Activated T-cell treated with anti-CD3 and anti-CD28 coated beads, Interleukin-2, amount 50 U/mL, for 1 hour (primary cell): Measurements from ENCODE around the gene PPP3CA.

Experiments used
- DNase-seq: peaks from one replicate; pipeline ENCODE4 v3.0.0-alpha.2; 2020

The PPP3CA gene

DNA sequence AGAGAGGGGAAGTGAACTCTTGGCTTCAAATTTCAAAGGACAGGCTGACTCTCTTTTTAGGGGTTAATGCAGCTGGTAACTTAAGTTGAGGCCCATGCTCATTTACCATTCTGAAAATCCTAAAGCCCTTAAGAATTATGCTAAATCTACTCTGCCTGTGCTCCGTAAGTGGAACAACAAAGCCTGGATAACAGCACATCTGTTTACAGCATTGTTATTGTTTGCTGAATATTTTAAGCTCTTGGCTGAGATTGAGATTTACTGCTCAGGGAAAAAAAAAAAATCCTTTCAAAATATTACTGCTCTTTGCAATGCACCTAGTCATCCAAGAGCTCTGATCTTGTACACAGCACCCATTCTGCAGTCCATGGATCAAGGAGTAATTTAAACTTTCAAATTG is 17.7 kb downstream of the PPP3CA start:
- no peak for DNase-seq

DNA sequence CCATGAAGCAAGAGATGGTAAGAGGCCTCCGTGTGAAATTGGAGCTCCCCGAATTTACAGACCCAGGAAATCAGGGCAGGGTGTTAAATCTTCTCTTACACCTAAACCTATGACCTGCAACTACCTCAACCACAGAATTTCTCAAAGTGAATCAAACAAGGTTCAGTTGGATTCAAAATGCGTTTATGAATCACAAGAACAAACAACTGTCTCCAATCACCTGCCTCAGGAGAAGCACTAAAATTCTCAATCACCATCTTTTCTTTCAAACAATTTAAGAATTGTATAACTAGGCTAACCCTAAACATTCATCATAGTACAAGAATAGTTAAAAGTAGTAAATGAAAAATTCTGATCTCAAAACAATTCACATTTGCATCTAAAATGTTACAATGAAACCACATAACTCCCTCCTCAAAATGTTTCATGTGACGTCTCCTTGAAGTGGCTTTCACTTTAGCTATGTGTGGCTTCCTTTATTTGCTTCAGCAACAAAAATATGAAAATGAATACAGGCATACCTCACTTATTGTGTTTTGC is 19.2 kb downstream of the PPP3CA start:
- no peak for DNase-seq

DNA sequence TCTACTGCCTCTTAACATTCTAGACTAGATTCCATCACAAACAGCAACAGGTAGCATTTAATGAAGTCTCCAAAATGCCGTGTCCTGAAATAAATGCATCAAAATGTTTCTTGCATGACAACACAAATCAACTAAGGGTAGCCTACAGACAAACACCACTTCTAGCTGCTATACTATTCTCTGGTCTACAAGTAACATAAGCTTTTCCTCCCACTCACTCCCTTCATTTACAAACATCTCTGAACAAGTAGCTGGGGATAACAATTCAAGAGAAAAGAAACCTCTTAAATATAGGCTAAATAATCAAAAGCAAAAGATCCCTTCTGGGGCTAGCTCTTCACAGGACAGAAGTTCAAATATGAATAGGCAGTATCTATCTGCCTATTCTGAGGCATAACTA is 20.8 kb downstream of the PPP3CA start:
- no peak for DNase-seq

DNA sequence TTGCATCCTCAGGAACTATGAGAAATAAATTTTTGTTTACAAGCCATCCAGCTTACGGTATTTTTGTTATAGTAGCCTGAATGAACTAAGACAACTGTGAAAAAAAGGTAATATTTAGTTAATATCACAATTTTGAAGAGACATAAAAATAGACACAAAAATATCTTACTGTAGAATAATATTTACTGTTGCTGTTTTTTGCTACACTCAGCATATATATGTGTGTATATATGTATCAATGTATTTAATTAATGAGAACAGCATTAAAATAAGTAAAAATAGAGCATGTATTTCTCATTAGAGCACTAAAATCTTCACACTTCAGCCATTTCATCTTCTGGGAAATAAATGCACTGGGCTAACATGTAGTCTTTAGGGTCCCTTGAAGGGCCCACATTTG is 24.6 kb downstream of the PPP3CA start:
- DNase-seq: no peak

DNA sequence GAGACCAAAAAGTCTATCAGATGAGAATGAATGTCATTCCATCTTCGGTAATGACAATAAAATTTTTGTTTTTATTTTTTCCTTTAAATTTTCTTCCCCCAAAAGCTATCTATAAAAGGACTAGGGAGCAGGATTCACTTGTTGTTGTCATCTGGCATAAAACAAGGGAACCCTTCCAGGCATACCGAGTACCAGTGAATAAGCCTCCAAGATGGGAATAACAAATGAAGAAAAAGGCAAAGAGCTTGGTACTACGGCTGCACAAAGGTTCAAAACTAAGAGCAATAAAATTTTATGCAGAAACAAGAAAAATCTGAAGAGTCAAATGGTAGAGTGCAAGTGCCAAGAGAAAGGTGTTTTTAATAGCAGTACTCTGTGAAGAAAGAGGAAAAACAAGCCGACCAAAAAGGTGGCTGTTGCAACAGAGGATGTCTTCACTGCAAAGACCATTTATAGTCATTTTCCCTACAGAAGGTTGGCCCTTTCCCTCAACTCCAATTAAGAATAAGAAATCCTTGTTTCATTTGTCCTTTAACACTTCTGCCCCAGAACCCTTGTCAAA is 25.8 kb downstream of the PPP3CA start:
- DNase-seq: no peak

DNA sequence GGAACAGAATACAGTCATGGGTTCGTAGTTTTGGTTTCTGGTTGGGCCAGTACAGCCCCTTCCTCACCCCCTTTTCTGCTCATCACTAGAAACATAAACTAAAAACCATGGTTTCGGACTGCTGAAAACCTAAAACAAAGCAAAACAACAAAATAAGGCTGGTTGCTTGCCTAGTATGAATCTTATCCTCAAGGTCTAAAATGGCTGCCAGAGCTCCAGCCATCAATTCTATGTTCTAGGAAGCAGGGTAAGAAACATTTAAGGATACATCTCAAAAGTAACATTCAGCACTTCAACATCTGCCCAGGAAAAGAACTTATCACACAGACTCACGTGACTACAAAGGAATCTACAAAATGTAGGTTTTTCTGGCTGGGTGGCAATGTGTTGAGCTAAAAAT is 31.5 kb downstream of the PPP3CA start:
- no peak for DNase-seq

DNA sequence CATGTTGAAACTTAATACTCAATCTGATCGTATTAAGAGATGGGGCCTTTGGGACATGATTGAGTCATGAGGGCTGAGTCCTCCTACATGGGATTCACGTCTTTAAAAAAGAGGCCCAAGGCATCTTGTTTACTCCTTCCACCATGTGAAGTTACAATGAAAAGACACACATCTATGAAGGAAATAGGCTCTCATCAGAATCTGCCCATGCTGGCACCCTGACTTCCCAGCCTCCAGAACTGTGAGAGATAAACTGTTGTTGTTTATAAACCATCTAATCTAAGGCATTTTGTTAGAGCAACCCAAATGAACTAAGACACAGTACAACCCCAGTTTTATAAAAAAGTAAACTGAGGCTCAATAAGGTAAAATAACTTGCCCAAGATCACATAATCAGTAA is 32.3 kb downstream of the PPP3CA start:
- DNase-seq: no peak

DNA sequence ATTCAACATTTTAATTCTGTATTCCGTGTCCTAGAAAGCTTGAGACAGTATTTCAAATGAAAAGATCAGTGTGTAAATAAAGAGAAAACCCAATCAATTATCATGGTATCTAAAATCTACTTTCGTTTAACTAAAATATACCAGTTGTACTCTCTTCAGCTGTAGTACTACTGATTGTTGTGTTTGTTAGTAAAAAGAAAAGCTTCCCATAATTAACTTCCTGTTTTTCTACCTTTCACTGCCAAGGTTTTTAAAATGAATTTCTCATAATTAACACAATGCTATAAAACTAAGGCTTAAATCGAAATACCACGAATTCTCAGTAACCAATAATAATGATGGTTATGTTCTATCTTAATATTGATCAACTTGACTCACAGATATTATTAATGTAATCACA is 37.4 kb downstream of the PPP3CA start:
- DNase-seq: no peak

DNA sequence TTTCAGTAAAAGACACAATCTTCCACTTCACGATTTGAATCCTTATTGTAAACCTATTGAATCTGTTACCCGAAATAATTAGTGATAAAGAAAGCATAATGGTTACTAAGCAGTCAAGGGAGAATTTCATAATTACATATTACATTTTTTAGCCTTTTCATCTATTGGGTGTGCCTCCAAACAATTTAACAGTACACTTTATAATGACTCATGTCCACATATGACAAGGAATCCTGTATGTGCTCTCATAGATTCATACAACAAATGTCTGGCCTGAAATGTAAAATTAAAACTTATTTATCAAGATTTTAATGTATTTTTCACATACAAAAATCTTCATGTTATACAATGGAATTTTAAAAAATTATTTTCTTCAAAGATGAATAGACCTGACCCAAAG is 39.4 kb downstream of the PPP3CA start:
- no peak for DNase-seq

DNA sequence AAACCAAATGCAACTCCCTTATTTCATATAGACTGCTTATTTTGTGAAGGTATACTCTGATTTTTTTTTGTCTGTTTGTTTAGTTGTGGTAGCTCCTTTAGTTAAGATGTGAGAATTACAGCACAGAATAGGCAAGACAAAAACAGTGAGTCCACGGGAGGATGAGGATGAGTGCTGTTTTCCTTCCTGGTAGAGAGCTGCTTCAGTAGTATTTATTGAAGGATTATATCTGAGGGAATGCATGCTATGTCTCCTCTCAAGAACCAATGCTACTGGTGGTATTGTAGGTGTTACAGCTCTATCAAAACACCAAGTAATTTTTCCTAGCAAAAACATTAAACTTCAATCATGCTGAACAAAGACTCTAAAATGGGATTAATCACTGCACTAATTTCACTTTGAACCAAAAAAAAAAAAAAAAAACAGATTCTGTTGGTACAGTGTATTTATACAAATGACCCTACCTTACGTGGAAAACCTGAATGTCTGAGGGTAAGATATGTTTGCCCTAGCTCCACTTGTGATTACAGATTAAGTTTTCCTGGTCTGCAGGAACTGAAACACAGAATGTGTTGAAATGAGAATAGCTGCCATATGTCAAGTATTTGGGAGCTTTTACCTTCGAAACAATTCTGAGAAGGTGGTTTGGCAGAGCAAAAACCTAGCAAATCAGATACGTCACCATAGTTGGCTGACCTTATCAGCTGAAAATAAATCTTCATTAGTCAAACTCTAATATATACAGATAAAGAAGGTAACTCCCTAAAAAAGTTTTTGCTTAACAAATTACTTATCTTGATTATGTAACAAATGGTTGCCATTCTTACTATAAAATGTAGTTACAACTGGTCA is 40.3 kb downstream of the PPP3CA start:
- DNase-seq: no peak

DNA sequence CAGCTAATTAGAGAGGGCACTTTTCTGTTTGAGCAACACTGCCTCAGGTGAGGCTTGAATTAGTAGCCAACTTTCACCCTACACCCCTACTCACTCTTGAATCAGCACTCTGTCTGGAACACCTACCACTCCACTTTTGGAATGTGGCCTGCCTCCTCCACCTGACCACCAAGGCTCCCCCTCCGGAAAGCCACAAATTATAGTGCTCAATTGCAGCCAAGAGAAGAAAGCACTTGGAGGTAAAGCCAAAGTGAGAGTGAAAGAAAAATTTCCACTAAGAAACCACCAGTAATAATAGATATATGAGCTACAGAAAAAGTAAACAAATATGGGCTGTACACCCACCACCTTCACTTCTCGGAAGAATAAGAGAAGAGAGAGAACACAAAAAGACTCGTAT is 41.1 kb downstream of the PPP3CA start:
- DNase-seq: no peak

DNA sequence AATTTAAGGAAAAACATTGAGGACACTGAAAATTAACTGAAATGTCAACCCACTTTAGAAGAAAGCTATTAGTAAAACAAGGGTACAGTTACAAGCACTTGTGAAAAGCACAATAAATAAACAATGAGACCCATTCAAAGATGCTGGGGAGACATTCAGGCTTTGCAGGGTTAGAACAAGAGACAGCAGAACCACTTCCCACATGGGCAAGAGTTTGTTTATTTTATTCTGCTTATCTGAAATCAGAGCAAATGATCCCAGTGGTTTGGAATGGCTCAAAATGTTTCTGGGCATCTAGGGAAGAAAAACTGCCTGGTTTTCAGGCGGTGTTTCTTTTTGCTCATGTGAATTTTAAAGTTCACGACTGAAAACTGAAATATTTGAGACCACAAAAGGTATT is 42.4 kb downstream of the PPP3CA start:
- DNase-seq: no peak

DNA sequence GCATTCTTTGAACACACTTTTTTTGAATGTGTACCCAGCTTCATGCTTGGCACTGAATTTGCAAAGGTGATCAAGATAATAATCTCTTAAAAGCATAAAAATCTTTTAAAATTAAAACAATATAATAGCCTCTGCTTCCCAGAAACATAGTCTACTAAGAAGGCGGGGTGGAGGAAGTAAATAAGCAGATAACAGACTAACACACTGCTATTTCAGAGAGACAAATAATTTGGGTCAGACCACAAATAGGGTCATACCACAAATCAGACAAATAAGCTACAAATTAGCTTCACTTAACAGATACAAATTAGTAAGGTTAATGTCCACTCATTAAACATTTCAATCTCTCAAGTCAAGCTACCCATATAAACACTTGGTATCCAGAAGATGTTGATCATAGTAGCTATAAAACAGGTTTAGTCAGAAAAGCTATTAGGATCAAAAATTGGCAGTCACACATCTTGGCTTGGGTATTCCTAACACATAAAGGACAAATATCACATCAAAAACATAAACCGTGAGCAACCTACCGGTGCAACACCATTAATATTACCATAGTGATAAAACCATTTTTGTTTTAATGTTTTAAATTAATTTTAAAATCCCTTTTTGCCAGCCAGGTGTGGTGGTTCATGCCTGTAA is 47.3 kb downstream of the PPP3CA start:
- no peak for DNase-seq

DNA sequence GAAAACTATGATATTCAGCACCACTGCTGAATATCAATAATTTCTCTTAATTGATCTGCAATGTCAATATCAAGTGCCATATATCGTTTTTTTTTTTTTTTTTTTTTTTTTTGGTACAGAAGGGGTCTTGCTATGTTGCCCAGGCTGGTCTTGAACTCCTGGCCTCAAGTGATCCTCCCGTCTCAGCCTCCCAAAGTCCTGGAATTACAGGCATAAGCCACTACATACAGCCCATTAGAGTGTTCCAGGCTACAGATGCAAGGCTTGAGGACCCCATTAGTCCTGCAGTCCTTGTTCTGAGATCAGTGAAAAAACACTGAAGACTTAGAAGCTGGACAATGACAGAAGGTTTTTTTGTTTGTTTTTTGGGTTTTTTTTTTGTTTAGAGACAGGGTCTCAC is 48.3 kb downstream of the PPP3CA start:
- no peak for DNase-seq

DNA sequence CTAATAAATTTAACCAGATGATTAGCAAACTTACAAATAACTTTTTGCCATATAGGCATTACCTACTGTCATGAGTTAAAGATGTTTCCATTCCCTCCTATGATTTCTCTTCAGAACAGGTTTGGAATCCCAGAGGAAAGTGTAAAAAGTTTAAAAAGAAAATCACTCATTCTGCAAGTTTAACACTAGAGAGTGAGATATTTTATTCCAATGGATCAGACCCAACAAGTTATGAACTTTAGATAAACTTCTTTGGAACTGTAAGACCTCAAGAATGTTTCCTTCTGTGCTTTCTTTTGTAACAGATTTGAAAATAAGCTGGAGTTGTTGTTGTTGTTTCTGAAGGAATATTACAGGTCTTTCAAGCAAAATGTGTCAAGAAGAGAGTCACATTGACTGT is 51.6 kb downstream of the PPP3CA start:
- DNase-seq: no peak

DNA sequence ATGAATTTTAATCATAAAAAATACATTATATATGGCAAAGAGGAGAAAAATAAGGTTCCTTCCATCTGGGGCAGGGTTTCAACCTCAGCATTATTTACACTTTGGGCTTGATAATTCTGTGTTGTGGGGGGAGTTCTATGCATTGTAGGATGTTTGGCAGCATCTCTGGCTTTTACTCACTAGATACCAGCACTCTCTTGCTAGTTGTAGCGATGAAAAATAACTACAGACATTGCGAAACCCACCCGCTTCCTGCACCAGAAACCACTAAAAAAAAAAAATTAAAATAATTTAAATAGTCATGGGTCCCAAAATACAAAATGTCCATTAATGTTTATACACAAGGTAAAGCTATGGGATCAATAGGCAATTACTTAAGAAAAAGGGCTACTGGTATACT is 52.7 kb downstream of the PPP3CA start:
- DNase-seq: no peak

DNA sequence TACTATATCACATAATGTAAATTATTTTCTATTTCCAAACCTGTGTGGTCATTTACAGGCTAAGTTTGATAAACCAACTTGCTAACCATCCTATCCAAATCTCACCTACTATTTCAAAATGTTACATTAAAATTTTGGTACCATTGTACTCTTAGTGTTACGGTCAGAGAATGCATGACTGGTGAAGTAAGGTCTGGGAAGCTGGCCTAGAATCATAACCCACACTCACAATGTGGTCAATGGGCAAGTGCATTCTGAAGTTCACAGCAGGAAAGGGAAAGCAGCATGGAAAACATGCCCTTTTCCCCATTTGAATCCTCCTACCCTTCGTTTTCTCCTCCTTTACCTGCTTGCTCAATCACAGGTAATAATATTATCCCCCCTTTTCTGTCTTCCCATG is 54.4 kb downstream of the PPP3CA start:
- DNase-seq: no peak

DNA sequence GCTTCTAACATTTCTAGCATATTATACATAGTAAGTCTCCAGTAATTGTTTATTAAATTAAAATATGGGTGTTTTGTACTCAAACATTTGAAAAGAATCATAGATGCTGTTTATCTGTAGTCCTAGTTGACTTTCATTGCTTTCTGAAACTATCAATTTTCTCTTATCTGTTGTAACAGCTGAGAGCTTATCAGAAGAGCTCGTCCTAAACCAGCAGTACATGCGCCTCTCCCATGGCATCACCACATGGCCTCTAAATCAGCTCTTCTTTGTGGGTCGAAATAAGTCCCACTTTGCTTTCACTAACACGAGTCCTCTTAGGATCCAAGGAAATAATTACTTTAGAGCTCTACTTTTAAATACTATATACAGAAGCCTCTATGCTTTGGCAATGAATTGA is 55.1 kb downstream of the PPP3CA start:
- DNase-seq: no peak

DNA sequence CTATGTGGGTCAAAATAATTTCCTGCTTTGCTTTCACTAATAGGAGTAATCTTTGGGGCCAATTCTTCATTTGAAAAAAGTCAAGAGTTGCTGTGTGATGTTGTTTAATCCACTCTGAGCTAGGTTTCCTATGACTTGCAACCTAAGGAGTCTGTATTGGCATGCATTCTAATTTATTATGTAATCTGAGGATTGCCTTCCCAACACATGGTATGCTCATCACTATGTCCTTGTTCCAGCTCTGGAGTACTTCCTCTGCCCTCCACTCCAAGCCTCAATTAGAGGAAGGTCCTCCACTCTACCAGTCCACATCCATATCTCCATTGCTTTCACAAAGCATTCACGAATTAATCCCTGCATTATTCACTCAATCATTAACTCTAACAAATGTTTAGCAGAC is 56.1 kb downstream of the PPP3CA start:
- DNase-seq: no peak

DNA sequence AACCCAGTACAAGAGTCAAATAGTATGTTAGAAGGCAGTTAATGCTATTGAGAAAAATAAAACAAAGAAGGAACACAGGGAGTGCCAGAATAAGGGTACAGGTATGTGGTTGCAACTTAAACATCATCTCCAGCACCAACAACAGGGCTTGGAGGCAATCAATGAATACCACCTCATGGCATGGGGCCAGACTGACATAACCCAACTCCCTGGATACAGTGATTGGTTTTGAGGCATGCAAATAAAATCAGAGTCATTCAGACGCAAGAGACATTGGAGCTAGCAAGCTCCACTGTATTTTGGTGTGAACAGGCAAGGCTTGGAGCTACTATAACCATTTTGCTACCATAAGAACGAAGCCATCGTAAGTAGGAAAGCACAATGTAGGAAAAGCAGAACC is 56.7 kb downstream of the PPP3CA start:
- no peak for DNase-seq

DNA sequence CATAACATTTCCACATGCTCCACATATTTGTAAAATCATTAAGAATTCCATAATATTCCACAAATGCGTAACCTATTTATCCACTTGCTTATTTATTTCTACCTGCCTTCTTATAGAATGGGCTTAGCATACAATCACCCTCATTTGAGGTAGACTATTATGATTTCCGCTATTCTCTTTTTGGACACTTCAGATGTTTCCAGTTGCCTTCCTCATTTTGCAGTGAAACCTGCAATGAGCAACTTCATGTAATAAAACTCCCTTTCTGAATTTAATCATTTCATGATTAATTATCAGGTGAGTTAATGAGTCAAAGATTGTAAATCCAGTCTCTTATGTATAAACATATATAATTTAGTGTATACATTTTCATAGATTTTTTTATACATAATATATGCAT is 58.0 kb downstream of the PPP3CA start:
- no peak for DNase-seq

DNA sequence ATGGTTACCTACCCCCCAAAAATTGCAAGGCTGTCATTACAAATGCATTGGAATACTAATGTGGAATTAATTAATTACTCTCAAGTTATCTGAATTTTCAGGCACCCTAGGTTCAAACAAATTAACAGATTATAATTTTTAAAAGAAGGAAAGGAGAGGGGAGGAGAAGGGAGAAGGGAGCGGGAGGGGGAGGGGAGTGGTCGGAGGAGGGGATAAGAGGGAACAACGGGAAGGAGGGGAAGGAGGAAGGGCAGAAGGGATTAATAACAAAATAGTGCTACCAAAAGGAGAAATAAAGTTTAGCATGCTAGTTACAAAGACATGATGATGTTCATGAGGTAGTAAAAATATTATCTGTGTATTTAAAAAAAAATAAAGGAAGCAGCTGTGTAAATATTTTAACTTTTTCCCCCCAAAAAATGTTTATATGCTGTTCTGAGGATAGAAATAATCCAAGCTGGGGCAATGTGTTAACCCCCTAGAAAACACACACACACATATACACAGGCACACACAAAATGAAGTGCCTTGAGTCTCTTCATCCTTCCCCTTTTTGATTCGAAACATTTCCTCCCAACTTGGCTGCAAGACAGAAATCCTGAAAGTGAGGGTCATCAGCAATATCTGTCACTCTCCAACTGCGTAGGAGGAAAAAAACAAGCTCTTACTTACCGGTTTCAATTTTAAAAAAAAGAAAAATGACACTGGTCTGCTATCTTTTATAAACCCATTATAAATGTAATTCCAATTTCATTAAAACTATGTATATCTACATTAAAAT is 58.8 kb downstream of the PPP3CA start:
- DNase-seq: no peak

DNA sequence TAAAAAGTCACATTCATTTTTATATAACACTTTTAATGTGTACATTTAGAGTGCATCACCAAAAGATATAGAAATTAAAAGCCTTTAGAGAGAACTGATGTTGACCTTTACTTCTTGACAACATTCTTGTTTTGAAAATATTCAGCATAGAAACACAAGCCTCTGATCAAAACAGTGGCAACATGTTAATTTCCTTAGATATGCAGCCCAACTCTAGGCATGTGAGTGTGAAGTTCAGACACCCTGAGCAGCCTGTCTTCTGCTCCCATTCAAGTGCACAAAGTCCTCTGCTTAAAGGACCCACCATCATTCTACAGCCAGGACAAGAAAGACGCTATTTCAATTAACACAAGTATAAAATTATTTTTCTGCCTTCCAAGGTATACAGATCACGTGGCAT is 60.0 kb downstream of the PPP3CA start:
- DNase-seq: no peak
